MM.1S (cell line): ENCODE data around the gene PRKCG.

Experiments
- DNase-seq: peaks from one replicate; pipeline ENCODE4 v3.0.0-alpha.2; 2015
- H2AFZ ChIP-seq: fragments of 300-600 bp; sonication (generic); 2 replicates; pipeline ENCODE4 v1.6.0; 2016; ENCODE audit warnings: antibody characterized with exemption, low read length
- H3F3A ChIP-seq: fragments of 300-600 bp; sonication (generic); 2 replicates; pipeline ENCODE4 v1.6.1; 2016; ENCODE audit warnings: mild to moderate bottlenecking, antibody characterized with exemption, low read length, moderate library complexity, mixed read lengths; ENCODE audit not compliant: insufficient read depth
- H3K27ac ChIP-seq: fragments of 300-600 bp; sonication (generic); 2 replicates; pipeline ENCODE4 v1.5.1; 2016; ENCODE audit warnings: mild to moderate bottlenecking, low read length
- H3K27me3 ChIP-seq: fragments of 300-600 bp; sonication (generic); replicated peaks from 2 replicates; pipeline ENCODE4 v1.6.0; 2016; ENCODE audit warnings: low read length; ENCODE audit not compliant: insufficient read depth
- H3K36me3 ChIP-seq: fragments of 300-600 bp; sonication (generic); replicated peaks from 2 replicates; pipeline ENCODE4 v1.6.1; 2016; ENCODE audit warnings: mild to moderate bottlenecking, low read length, mixed read lengths; ENCODE audit not compliant: insufficient read depth
- H3K4me1 ChIP-seq: fragments of 300-600 bp; sonication (generic); 2 replicates; pipeline ENCODE4 v1.6.1; 2016; ENCODE audit warnings: low read length, mixed read lengths
- H3K4me2 ChIP-seq: fragments of 300-600 bp; sonication (generic); 2 replicates; pipeline ENCODE4 v1.6.0; 2016; ENCODE audit warnings: low read depth, low read length
- H3K4me3 ChIP-seq: fragments of 300-600 bp; sonication (generic); 2 replicates; pipeline ENCODE4 v1.5.1; 2016; ENCODE audit warnings: low read length, mixed read lengths
- H3K79me2 ChIP-seq: fragments of 300-600 bp; sonication (generic); 2 replicates; pipeline ENCODE4 v1.6.1; 2016; ENCODE audit warnings: mixed run types, low read length, mixed read lengths
- H3K9ac ChIP-seq: fragments of 300-600 bp; sonication (generic); 2 replicates; pipeline ENCODE4 v1.6.1; 2016; ENCODE audit warnings: low read length, mixed read lengths
- H3K9me2 ChIP-seq: fragments of 300-600 bp; sonication (generic); replicated peaks from 2 replicates; pipeline ENCODE4 v1.6.1; 2016; ENCODE audit warnings: mild to moderate bottlenecking, low read length, mixed read lengths; ENCODE audit not compliant: insufficient read depth
- H3K9me3 ChIP-seq: fragments of 300-600 bp; sonication (generic); replicated peaks from 2 replicates; pipeline ENCODE4 v1.6.1; 2016; ENCODE audit warnings: mild to moderate bottlenecking, low read length, mixed read lengths; ENCODE audit not compliant: insufficient read depth
- H4K20me1 ChIP-seq: fragments of 300-600 bp; sonication (generic); 2 replicates; pipeline ENCODE4 v1.6.1; 2016; ENCODE audit warnings: mild to moderate bottlenecking, low read length, moderate library complexity, mixed read lengths; ENCODE audit not compliant: insufficient read depth
- CTCF ChIP-seq: fragments of 300-600 bp; sonication (generic); IDR thresholded peaks from 2 replicates; pipeline ENCODE4 v1.5.1; 2016; ENCODE audit warnings: antibody characterized with exemption, low read length, mixed read lengths
- EZH2 ChIP-seq: fragments of 300-600 bp; sonication (generic); optimal IDR thresholded peaks from 2 replicates; pipeline ENCODE3; 2017; ENCODE audit warnings: low read depth, mild to moderate bottlenecking, antibody characterized with exemption, low read length, mixed read lengths
- EZH2phosphoT487 ChIP-seq: fragments of 300-600 bp; sonication (generic); IDR thresholded peaks from 2 replicates; pipeline ENCODE4 v1.6.1; 2018; ENCODE audit warnings: antibody characterized with exemption, low read length

The PRKCG gene

GRCh38 chr19:53910170-53910518 is 28.1 kb downstream of the PRKCG start:
- Histone ChIP-seq H3K4me3 (no peak overlapping the region), H3K27ac (no peak overlapping the region), H3F3A (no peaks in the 10 kb centered on the region), H3K9ac (no peak overlapping the region), H3K4me1 (no peaks in the 10 kb centered on the region), H3K36me3 (no peaks in the 10 kb centered on the region), H4K20me1 (no peaks in the 10 kb centered on the region), H3K79me2 (no peaks in the 10 kb centered on the region), H3K9me2 (no peaks in the 10 kb centered on the region), H3K4me2 (no peak overlapping the region), H3K27me3 (peaks cover 12% of the 10 kb centered on the region; the same call in 1 of the 2 replicates), H3K9me3 (no peaks in the 10 kb centered on the region), H2AFZ (no peak overlapping the region)
- DNase-seq, result no peak
- TF ChIP-seq EZH2phosphoT487, result no peak
- TF ChIP-seq CTCF, result no peak
- TF ChIP-seq EZH2, result no peak

- Histone ChIP-seq H3K79me2 (no peaks in the 10 kb centered on the region), H3K9me3 (no peaks in the 10 kb centered on the region), H4K20me1 (no peaks in the 10 kb centered on the region), H3K9me2 (no peaks in the 10 kb centered on the region), H3K9ac (no peak overlapping the region), H2AFZ (no peak overlapping the region), H3K27me3 (peaks cover 6% of the 10 kb centered on the region; the same call in 1 of the 2 replicates), H3K4me2 (no peak overlapping the region), H3K4me3 (no peak overlapping the region), H3K27ac (no peak overlapping the region), H3F3A (no peaks in the 10 kb centered on the region), H3K4me1 (no peaks in the 10 kb centered on the region), H3K36me3 (no peaks in the 10 kb centered on the region)
- TF ChIP-seq EZH2, result no peak
- TF ChIP-seq EZH2phosphoT487, result no peak
- TF ChIP-seq CTCF, result no peak
- DNase-seq, result no peak
Measured at GRCh38 chr19:53912653-53913052, 30.7 kb downstream of the PRKCG start.

- H3K4me1 ChIP-seq, result no peaks in the 10 kb centered on the region
- H3K9me2 ChIP-seq, result no peaks in the 10 kb centered on the region
- H3K9me3 ChIP-seq, result no peaks in the 10 kb centered on the region
- no peak overlapping the region for H2AFZ ChIP-seq
- H3K9ac ChIP-seq, result no peak overlapping the region
- no peak overlapping the region for H3K27ac ChIP-seq
- H3K4me2 ChIP-seq, result no peak overlapping the region
- H3K4me3 ChIP-seq, result no peak overlapping the region
- TF ChIP-seq CTCF (no peak), EZH2phosphoT487 (no peak), EZH2 (no peak)
- DNase-seq, result no peak
- H3K27me3 ChIP-seq, result 0 out of 2 replicates have a peak, but pooled peaks cover 6% of the 10 kb centered on the region
- no peaks in the 10 kb centered on the region for H3K36me3 ChIP-seq
- no peaks in the 10 kb centered on the region for H4K20me1 ChIP-seq
- H3F3A ChIP-seq, result no peaks in the 10 kb centered on the region
- no peaks in the 10 kb centered on the region for H3K79me2 ChIP-seq
Measured at GRCh38 chr19:53915000-53915399, 33.0 kb downstream of the PRKCG start.

GRCh38 chr19:53916004-53916403 is 34.0 kb downstream of the PRKCG start:
- Histone ChIP-seq H3K79me2 (no peaks in the 10 kb centered on the region), H3K4me1 (no peaks in the 10 kb centered on the region), H3K9me2 (no peaks in the 10 kb centered on the region), H4K20me1 (no peaks in the 10 kb centered on the region), H3K4me2 (no peak overlapping the region), H3K27ac (no peak overlapping the region), H3K9ac (no peak overlapping the region), H3K9me3 (no peaks in the 10 kb centered on the region), H3K27me3 (no peaks in the 10 kb centered on the region), H3K4me3 (no peak overlapping the region), H2AFZ (no peak overlapping the region), H3F3A (no peaks in the 10 kb centered on the region), H3K36me3 (no peaks in the 10 kb centered on the region)
- no peak for DNase-seq
- no peak for TF ChIP-seq CTCF
- no peak for TF ChIP-seq EZH2phosphoT487
- no peak for TF ChIP-seq EZH2
